HG03139 (cell line): ENCODE measurements around the gene SLC9A8.
"Not testable (repeated sequence)": the region's sequence is repeated elsewhere in the genome, so short reads cannot be mapped to it uniquely, and the experiment has no call there.

Source experiments
- ATAC-seq: cut with Tn5 transposase; IDR thresholded peaks from one replicate; pipeline ENCODE4 v1.9.1; 2021; ENCODE audit not compliant: unreplicated experiment

Gene SLC9A8

DNA sequence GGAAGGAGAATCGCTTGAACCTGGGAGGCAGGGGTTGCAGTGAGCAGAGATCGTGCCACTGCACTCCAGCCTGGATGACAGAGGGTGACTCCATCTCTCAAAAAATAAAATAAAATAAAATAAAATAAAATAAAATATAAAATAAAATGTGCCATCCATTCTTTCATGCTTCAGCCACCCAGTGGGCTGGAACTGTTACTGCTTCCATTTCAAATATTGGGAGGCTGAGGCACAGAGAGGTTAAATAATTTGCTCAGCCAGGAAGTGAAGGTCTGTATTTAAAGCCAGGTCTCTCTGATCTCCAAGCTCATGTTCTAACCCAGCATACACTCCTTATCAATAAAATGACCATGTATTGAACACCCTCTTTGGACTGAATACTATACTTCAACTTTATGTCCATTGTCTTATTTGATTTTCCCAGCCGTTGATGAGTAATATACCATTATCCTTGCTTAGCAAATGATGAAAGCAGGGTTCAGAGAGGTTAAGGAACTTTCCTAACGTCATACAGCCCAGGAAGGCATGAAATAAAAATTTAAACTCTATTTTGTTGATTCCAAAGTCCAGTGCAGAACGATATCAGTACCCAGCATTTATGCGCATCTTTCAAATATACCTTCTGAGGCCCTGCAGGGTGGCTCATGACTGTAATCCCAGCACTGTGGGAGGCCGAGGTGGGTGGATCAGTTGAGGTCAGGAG is 25.8 kb upstream of the SLC9A8 start:
- ATAC-seq = no peak

DNA sequence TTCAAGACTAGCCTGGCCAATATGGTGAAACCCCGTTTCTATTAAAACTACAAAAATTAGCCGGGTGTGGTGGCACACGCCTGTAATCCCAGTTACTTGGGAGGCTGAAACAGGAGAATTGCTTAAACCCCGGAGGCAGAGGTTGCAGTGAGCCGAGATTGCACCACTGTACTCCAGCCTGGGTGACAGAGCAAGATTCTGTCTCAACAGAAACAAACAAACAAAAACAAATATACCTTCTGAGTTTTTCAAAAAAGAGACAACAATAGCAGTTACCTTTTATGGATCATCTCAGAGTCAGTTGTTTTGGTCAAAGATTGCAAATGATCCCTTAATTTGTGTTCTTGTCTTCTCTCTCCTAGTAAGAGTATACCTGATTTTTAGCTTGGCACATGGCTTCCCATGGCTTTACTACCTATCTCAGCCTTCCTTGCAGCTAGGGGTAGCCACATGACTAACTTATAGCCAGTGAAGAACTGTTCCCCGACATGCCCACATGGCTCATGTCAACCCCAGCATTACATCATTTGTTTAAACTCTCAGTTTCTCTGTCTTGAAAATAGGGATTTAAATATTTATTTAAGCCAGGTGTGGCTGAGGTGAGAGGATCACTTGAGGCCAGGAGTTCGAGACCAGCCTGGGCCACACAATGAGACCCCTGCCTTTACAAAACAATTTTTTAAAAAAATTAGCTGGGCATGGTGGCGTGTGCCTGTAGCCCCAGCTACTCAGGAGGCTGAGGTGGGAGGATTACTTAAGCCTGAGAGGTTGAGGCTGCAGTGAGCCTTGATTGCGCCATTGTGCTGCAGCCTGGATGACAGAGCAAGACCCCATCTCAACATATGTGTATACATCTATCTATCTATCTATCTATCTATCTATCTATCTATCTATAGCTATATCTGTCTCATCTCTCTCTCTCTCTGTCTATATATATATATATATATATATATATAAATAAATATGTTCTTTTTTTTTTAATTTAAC is 25.0 kb upstream of the SLC9A8 start:
- no peak for ATAC-seq

DNA sequence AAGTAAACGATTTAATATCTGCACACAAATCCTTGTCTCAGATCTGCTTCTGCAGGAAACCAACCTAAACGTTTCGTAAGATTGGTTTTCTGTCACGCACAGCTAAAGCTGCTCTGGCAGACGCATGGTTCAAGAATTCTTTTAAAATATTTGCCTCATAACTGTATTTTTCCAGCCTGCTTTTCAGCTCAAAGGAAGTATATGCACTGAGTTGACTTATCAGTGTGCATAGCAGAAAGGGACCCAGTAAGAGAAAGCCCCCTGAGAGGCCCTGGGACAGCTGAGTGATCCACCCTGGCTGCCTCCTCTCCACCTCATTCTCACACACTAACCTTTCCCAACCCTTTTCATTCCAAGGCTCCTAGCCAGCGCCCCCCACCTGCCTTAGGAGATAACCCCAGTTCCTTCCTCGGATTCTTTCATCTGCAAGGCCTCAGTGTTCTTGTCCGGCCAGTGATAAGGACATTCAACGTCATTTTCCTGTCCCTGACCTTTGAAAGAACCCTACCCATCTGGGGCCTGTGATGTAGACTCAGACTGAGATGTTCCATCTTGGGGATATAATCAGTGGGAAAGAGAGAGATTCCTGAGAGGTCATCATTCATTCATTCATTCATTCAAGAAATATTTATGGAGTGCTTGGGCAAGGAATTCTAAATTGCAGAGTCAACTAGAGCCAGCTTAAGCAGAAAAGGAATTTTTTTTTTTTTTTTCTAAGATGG is 22.4 kb upstream of the SLC9A8 start:
- no peak for ATAC-seq

DNA sequence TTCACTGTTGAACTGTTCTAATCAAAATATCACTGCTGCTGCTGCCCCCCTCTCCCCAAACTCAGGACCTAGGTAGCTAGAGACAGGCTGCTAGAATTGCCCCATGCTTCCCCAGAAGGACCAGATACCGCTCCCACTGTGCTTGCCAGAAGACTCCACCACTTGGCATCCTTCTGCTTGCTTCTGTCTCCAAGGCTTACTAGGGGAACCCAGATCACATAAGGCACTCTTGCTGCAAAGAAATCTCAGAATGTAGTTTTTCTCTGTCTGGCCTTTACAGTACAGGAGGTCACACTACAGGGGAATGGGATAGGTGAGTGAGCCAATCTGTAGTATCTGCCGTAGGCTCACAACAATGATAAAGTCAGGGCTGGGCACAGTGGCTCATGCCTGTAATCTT is 21.5 kb upstream of the SLC9A8 start:
- ATAC-seq = no peak

DNA sequence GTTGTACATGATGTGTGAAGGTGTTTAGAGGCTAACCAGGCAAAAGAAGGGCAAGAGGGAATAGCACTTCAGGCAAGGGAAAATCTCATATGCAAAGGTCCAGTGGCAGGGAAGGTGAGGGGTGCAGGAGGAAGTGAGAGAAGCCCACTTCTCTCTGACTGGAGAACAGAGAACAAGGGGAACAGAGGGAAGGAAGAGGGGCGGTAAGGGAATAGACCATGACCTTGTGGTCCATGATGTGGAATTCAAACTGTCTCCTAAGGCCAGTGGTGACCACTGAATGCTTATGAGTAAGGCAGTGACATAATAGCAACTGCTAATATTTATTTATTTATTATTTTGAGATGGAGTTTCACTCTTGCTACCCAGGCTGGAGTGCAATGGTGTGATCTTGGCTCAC is 20.6 kb upstream of the SLC9A8 start:
- ATAC-seq = no peak

DNA sequence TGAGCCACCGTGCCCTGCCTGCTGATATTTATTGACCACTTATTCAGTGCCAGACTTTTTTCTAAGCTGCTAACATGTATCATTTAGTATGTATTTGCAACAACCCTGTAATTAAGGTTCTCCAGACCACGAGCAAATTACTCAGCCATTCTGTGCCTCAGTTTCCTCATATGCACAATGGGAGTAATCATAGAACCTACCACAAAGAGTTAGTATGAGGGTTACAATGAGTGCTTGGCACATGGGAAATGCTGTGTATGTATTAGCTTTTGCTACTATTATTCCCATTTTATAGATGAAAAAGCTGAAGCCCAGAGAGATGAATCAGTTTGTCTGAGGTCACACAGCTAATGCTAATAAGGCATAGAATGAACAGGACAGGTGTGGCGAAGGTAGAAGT is 20.0 kb upstream of the SLC9A8 start:
- no peak for ATAC-seq

DNA sequence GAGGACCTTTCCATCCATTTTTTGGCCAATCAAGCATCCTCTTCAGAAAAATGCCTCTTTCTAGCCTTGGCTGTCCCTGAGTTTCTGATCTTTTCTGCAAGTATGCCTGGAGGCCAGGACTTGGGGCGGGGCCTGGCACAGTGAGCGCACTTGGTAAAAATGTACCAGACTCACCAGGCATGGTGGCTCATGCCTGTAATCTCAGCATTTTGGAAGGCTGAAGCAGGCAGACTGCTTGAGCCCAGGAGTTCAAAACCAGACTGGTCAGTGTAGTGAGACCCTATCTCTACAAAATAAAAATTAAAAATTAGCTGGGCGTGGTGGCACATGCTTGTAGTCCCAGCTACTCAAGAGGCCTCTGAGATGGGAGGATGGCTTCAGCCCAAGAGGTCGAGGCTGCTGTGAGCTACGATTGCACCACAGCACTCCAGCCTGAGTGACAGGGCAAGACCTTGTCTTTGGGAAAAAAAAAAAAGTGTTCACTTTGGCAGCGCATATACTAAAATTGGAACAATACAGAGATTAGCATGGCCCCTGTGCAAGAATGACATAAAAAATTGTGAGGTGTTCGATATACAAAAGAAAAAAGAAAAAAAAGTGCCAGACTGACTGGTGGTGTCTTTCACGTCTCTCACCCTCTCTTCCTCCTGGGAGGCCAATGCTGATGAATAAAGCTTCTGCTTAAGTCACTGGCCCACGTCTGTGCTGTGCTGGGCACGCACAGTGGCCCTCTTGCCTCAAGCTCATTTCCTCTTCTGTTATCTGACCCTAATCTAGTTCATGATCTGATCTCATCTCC is 18.1 kb upstream of the SLC9A8 start:
- no peak for ATAC-seq

DNA sequence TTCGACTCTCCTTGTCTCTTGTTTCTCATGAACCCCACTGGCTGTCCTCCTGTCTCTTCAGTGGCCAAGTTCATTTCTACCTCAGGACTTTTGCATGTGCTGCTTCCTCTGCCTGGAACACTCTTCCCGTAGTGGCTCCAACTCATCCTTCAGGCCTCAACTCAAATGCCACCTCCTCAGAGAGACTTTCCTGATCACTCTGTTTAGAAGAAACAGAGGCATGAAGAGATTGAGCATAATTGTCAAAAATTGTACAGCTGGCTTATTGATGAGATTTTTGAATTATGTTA is 17.5 kb upstream of the SLC9A8 start:
- ATAC-seq = no peak

DNA sequence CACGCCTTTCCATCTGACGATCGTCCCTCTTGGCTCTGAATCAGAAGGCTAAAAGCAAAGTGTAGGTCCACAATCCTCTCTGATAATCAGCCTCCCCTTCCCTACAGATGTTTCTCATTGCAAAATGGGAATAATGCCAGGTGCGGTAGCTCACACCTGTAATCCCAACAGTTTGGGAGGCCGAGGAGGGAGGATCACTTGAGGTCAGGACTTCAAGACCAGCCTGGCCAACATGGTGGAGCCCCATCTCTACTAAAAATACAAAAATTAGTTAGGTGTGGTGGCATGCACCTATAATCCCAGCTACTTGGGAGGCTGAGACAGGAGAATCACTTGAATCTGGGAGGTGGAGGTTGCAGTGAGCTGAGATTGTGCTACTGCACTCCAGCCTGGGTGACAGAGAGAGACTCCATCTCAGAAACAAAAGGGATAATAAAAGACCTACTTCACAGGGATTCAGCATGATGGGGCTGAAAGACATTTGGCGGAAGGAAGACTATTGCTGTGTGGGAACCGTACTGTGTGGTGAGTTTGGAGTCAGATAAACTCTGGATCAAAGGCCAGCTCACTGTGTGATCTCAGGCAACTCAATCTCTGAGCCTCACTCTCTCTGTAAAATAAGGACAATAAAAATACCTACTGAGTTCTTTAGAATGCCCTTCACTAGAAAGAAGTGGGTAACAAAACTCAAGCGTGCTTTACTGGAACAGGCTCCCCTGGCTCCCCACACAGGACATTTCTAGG is 15.9 kb upstream of the SLC9A8 start:
- ATAC-seq = no peak

DNA sequence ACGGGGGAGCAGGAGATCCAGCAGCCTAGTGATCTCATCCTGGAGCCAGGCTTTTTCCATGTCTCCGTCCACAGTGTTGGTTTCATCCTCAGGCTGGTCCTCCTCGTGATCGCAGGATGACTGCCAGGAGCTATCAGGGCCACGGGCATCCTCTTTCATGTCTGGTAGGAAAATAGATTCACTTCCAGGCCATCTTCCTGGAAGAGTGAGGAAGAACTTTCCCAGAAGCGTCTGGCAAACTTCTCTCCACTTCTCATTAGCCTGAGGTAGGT is 15.3 kb upstream of the SLC9A8 start:
- no peak for ATAC-seq

DNA sequence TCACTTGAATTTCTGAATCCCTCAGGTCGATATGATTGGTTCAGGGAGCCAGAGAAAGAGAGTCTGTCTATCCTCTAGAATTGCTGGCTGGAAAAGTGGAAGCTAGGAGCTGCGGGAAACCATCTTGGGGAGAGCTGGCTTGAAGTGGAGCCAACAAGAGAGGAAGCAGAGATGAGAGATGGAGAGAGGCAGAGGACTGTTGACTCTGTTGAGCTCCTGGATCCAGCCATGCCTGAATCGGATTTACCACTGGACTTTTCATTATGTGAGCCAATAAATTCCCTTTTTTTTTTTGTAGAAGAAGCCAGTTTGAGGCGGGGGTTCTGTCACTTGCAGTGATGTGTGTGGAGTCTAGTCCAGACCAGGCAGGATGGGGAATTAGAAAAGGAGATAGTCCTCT is 13.9 kb upstream of the SLC9A8 start:
- no peak for ATAC-seq

DNA sequence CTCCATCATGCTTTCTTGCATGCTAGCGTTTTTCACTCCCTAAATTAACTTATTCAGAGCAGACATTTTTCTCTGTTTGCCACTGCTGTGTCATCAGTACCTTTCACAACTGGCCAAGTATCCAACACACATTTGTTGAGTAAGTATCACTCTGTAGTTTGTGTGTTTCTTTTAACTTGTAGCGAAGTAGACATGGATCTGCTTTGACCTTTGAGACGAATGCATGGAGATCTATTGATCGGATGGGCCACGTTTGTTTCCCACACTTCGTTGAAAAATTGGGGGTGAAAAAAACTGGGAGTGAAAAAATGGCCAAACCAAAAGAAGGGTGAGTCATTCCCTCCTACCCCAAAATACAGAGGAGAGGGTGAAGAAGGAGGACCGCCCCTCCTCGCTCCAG is 12.9 kb upstream of the SLC9A8 start:
- no peak for ATAC-seq

DNA sequence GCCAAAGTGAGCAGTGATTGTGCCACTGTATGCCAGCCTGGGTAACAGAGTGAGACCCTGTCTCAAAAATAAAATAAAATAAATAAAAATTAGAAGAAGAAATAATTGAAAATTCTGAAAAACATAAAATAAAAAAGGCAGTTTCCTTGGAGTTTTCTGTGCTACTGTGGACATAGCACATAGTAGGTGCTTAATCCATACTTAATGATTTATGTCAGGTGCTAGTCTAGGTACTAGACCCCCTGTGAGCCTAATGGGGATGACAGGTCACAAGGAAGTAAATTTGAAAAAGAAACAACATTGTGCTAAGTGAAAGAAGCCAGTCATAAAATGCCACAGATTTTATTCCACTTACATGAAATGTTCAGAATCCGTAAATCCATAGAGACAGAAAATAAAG is 9.2 kb upstream of the SLC9A8 start:
- ATAC-seq = no peak

DNA sequence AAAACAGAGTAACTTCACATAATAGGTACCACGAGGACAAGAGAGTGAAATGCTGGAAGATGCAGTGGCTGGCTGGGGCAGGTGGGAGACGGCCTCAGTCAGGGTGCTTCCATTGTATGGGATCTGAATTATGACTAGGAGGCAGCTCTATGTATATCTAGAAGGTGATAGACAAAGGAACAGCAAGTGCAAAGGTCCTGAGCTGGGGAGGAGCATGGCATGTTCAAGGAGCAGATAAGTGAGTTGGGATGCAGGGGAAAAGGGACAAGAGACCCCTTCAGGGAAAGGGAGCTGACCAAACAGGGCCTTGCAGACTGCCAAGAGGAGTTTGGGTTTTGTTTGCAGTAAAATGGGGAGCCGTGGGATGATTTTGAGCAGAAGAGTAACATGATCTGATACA is 8.3 kb upstream of the SLC9A8 start:
- no peak for ATAC-seq

DNA sequence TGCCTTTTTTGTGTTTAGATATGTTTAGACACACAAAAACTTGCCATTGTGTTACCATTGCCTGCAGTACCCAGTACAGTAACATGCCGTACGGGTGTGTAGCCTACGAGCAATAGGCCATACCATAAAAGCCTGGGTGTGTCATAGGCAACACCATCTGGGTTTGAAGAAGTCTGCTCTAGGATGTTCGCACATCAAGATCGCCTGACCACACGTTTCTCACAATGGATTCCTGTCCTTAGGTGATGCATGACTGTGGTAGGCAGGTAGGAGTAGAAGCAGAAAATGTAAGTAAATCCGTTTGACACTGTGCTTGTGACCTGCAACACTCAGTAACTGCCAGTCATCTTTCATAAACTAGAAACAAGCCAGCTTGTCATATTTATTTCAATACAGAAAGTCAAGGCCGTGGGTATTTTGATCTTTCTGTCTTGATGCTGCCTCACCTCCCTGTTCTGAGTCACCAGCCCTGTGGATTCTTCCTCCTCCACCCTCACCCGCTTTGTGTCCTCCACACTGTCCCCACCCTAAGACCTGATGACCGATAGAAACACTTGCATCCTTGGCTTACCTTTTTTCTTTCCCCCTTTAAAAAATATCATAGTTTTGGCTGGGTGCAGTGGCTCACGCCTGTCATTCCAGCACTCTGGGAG is 7.3 kb upstream of the SLC9A8 start:
- ATAC-seq = not testable (repeated sequence)

DNA sequence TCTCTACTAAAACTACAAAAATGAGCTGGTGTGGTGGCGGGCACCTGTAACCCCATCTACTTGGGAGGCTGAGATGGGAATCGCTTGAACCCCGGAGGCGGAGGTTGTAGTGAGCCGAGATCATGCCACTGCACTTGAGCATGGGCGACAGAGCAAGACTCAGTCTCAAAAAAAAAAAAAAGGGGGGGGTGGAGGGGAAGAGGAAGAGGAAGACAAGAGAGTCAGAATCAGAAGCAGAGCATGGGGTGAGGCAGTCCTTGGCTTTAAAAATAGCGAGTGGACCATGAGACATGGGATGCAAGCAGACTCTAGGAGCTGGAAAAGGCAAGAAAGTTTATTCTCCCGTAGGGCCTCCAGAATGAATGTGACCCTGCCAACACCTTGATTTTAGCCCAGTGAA is 3.9 kb upstream of the SLC9A8 start:
- ATAC-seq = no peak

DNA sequence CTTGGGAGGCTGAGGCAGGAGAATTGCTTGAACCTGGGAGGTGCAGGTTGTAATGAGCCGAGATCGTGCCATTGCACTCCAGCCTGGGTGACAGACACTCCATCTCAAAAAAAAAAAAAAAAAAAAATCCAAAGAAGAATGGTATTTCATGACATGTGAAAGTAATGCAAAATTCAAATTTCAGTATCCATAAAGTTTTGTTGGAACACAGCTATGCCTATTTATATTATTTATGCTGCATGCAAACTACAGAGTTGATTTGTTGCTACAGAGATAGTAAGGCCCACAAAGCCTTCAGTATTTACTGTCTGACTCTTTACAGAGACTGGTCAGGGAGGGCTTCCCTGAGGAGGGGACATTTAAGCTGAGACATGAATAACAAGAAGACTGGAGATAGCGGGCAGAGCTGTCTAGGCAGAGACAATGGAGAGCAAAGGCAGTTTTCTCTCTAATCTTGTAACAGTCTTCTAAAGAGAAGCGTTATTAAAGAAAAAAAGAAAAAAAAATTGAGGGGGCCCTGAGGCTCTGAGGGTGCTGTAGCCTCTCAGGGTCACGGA is 2.7 kb upstream of the SLC9A8 start:
- ATAC-seq = no peak

DNA sequence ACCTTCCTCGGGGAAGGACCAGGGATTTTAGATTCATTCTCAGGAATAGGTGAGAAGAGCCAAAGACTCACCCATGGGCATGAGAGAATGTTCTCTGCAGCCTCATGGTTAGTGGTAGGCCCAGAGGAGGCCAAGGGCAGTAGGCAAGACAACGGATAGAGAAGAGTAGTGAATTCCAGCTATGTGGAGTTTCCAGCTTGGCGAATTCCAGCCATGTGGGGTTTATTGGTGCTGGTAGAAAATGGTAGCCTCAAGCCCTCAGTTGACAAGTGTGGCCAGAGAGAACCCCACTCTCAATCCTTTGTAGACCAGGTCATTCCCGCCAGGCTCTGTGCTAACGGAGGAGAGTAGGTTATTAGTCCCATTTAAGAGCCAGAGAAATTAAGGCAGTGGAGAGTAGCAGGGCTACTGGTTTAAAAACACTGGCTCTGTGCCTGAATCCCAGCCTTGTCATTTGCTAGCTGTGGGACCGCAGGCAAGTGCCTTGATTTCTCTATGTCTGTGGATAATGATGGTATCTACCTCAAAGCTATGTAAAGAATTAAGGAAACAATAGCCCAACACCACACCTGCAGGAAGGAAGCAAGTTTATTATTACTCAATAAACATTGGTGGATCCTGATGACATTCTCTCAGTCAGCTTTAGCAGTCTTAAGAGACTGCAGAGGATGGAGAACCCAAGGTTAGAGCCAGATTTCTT is 2.0 kb upstream of the SLC9A8 start:
- no peak for ATAC-seq

DNA sequence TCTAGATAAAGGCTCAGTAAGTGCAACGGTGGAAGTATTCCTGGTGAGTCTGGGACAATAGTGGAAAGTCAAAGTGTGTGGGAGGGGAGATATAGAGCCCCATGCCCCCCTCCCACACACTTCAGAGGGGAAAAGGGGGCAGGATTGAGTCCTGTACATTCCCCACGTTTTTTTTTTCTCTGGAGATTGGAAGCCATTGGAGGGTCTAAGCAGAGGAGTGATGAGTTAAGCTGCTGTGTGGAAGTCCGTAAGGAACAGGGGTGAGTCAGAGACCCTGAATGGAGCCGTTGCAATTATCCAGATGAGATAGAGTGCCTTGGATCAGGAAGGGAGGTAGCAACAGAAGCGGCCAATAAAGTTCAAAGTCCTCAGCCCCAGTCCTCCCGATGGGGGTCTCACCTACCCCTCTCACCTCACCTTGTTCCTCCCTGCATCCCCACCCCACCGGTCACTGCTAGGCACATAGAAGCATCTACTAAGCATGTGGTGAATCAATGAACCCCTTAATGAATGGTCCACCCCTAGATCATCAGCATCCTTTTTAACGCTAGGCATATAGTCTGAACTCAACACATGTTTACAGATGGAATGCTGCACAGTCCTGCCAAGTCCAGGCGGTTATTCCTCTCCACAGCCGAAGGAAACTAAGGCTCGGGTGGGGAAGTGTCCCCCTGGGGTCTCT is 662 bp upstream of the SLC9A8 start:
- no peak for ATAC-seq
